Erythroblast (primary cell): Measurements from ENCODE around the gene EPSTI1.

Experiments used
- GATA1 ChIP-seq: IDR thresholded peaks from 2 replicates; pipeline ENCODE4 v1.6.1; 2011; ENCODE audit warnings: low read depth, mild to moderate bottlenecking, control low read depth, low read length, moderate library complexity
- POLR2A ChIP-seq: IDR thresholded peaks from 2 replicates; pipeline ENCODE4 v1.6.1; 2011; ENCODE audit warnings: mild to moderate bottlenecking, low read length

GRCh38 chr13:42859760-42860159 lies 132.3 kb downstream of the EPSTI1 start:
- no peak for TF ChIP-seq POLR2A
- no peak for TF ChIP-seq GATA1
